Ovary (tissue), 3 donors: Measurements from ENCODE around the gene CYP46A1.

Experiments used
- CTCF ChIP-seq, 3 donors: fragments of 450-650 bp in 2 of 3; fragments of 200-600 bp in 1 of 3; IDR thresholded peaks; one replicate each; pipeline versions ENCODE4 v1.5.1 to v1.8.0; 2016 to 2022; ENCODE audit warnings: antibody characterized with exemption in 3 of 3, mild to moderate bottlenecking in 1 of 3
- EP300 ChIP-seq: sonication (generic); formaldehyde crosslinking; IDR thresholded peaks from one replicate; pipeline ENCODE4 v1.6.1; 2017; ENCODE audit warnings: antibody characterized with exemption
- POLR2A ChIP-seq: fragments of 450-650 bp; IDR thresholded peaks from one replicate; pipeline ENCODE4 v1.6.1; 2017; ENCODE audit warnings: antibody characterized with exemption, mild to moderate bottlenecking, moderate library complexity
- donor health status: DM: no; HTN: no; CAD: no.

- TF ChIP-seq EP300 (no peak), POLR2A (no peak), CTCF (IDR thresholded peaks at IDR 0.05) (no peak)
Observed at GRCh38 chr14:99662846-99663245, 21.3 kb upstream of the CYP46A1 start.
